GM19397 (cell line): ENCODE measurements around the gene EFHC2.

Source experiments
- ATAC-seq: cut with Tn5 transposase; IDR thresholded peaks from one replicate; pipeline ENCODE4 v1.9.1; 2021; ENCODE audit warnings: mild to moderate bottlenecking, moderate library complexity; ENCODE audit not compliant: unreplicated experiment

EFHC2 gene

DNA sequence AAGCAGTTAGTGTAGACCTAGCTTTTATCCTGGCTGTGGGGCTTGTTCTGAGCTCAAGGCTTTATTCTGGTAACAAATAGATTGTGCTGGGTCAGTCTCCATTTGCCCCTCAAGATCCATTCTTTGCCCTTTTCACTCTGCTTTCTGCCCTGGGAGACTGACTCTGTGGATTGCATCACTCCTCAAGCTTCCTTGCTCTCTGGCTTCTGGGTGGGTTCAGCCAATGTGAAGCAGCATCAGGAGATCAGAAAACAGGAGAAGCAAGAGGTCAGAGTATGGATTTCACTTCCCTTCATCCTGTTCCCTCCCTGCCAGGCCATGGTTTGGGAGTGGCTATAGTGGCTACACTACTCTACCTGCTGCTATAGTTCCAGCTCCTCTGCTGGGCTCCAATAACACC lies 186.2 kb downstream of the EFHC2 start:
- no peak for ATAC-seq

- no peak for ATAC-seq
Measured at GRCh38 chrX:44156726-44157125, 186.7 kb downstream of the EFHC2 start.

DNA sequence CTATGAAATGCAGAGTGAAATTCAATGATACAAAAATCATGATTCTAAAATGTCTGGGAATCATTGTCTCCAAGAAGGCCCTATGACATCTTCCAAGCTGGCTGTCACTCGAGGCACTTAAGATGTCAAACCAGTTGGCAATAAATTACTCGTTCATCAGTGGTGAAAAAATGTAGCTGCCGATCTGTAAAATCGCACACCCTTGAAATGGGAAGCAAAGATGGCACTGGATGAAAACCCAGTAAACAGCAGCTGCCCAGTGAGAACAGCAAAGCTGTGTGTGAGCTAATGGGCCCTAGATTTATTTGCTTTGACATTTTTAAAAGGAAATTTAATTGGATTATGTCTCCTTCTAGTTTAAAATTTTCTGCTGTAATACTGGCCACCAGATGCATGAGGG lies 188.3 kb downstream of the EFHC2 start:
- ATAC-seq, result no peak

DNA sequence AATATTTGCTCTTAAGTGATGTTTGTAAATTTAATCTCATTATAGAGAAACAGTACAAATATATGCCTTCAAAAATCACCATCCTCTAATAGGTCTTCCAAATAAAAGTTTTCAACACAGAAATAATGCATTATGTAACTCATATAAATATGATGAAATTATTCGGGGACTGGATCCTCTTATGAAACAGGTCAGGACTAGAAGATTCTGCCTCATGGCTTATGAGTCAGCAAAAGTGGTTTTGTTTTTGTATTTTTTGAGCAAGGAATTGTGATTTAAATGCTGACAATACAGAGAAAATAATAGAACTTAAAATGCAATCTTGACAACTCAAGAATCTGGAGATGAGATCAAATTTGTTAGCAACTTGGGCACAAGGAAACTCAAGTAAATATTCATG lies 190.6 kb downstream of the EFHC2 start:
- ATAC-seq, result no peak

- no peak for ATAC-seq
Measured at GRCh38 chrX:44147130-44147529, 196.3 kb downstream of the EFHC2 start.

DNA sequence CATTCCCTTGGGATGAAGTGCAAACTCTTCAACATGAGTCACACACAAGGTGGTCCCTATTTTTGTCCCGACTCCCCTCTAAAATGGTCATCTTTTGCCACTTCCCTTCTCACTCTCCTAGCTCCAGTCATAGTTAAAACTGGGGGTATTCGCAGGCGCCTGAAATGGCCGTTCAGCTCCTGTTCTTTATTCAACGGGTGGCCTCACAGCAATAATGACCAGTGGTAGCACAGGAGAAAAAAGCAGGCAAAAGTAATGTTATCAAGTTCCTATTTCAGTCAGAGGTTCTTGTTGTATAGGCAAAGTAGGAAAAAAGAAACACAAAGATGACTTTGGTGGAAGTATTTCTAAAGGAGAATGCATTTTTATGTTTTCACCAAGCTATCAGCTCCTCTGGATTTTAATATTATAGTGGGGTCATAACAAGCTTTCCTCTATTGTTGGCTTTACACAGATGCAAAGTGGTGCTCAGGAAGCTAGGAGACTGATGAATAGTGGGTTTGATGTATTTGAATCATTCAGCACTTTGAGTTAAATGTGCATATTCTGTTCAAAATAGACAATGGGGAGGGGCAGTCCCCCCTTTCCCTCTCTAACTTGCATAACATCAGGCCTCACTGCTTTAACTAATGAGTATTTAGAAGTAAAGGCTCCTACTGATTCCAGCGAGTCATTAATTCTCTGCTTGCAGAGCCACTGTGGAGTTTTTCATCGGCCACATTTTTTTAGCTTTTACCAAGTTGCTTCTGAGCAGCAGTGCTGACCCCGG lies 199.1 kb downstream of the EFHC2 start:
- no peak for ATAC-seq

- no peak for ATAC-seq
Measured at GRCh38 chrX:44143061-44143602, 200.3 kb downstream of the EFHC2 start.

GRCh38 chrX:44130189-44130588 lies 213.3 kb downstream of the EFHC2 start:
- ATAC-seq, result no peak

GRCh38 chrX:44113337-44113736 lies 230.1 kb downstream of the EFHC2 start:
- no peak for ATAC-seq

GRCh38 chrX:44106864-44107263 lies 236.6 kb downstream of the EFHC2 start:
- no peak for ATAC-seq

- no peak for ATAC-seq
Measured at GRCh38 chrX:44105228-44105913, 238.1 kb downstream of the EFHC2 start.

GRCh38 chrX:44104699-44105098 lies 238.8 kb downstream of the EFHC2 start:
- ATAC-seq, result no peak

GRCh38 chrX:44101281-44101680 lies 242.2 kb downstream of the EFHC2 start:
- ATAC-seq, result no peak

- ATAC-seq, result no peak
Measured at GRCh38 chrX:44099366-44099765, 244.1 kb downstream of the EFHC2 start.
